WTC11 (cell line): Measurements from ENCODE around the gene FLRT1.

Experiments used
- NR1H2 ChIP-seq: sonication (generic); formaldehyde crosslinking; IDR thresholded peaks from 2 replicates; pipeline ENCODE4 v1.9.0; 2021; ENCODE audit warnings: mild to moderate bottlenecking, moderate library complexity, missing genetic modification reagents
- TF ChIP-seq, protein P1 (sequence below): fragments of 200-600 bp; IDR thresholded peaks from 2 replicates; pipeline ENCODE4 v1.8.0; 2022; ENCODE audit warnings: antibody characterized with exemption

DNA sequence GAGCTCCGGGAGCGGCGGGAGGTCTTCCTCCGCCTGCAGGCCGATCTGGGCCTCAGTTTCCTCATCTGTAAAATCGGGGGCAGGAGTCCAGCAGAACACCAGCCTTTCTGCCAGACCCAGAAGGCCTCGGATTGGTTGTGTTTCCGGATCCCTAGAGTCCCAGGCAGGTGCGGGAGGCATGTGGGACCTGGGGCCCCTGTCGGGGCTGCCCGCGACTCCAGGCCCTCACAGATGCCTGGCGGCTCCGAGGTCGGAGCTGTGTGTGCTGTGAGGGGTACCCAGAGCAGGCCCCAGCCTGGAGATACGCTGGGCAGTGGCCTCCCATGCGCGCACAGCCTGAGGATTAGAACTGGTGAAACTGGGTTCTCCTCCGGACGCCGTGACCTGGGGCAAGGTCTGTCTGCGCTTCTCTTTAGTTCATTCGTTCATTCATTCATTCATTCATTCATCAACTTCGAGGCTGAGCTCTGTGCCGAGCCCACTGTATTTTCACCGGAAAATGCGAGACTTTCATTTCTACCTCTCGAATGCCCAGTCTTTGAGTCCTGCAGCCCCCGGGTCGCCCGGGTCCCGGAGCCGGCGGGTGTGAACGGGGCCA is 24.6 kb downstream of the FLRT1 start:
- no peak for TF ChIP-seq NR1H2
- TF ChIP-seq, protein P1, sequence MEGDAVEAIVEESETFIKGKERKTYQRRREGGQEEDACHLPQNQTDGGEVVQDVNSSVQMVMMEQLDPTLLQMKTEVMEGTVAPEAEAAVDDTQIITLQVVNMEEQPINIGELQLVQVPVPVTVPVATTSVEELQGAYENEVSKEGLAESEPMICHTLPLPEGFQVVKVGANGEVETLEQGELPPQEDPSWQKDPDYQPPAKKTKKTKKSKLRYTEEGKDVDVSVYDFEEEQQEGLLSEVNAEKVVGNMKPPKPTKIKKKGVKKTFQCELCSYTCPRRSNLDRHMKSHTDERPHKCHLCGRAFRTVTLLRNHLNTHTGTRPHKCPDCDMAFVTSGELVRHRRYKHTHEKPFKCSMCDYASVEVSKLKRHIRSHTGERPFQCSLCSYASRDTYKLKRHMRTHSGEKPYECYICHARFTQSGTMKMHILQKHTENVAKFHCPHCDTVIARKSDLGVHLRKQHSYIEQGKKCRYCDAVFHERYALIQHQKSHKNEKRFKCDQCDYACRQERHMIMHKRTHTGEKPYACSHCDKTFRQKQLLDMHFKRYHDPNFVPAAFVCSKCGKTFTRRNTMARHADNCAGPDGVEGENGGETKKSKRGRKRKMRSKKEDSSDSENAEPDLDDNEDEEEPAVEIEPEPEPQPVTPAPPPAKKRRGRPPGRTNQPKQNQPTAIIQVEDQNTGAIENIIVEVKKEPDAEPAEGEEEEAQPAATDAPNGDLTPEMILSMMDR: no peak
